Breast epithelium (tissue), 3 donors: ENCODE results near the gene PCSK5.

Experiments used
- POLR2AphosphoS5 ChIP-seq, 3 donors: sonication (generic); formaldehyde crosslinking; IDR thresholded peaks; one replicate each; pipeline ENCODE4 v1.6.1; 2017; ENCODE audit warnings: antibody characterized with exemption in 3 of 3
- TF ChIP-seq, protein P1 (sequence below), 3 donors: fragments of 450-650 bp; IDR thresholded peaks; one replicate each; pipeline ENCODE4 v1.5.1; 2016 to 2017; ENCODE audit warnings: antibody characterized with exemption in 3 of 3, mild to moderate bottlenecking in 3 of 3, moderate library complexity in 3 of 3

DNA sequence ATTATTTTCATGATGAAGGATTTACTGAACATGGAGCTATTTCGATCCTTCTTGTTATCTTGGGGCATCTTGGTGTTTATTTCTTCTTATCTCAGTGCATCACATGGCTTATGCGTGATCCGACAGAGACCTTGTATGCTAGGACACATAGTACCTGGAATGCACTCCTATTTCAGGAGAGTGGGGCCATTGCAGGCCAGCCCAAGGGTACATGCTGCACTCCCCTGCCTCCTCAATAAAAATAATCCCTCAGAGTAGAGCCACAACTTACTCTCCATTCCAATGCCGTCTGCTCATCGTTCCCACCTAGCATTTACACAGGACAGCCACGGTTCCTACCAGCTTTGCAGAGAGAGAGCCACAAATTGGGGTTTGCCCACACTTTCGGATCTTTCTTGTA is 43.5 kb downstream of the PCSK5 start:
- TF ChIP-seq, protein P1, sequence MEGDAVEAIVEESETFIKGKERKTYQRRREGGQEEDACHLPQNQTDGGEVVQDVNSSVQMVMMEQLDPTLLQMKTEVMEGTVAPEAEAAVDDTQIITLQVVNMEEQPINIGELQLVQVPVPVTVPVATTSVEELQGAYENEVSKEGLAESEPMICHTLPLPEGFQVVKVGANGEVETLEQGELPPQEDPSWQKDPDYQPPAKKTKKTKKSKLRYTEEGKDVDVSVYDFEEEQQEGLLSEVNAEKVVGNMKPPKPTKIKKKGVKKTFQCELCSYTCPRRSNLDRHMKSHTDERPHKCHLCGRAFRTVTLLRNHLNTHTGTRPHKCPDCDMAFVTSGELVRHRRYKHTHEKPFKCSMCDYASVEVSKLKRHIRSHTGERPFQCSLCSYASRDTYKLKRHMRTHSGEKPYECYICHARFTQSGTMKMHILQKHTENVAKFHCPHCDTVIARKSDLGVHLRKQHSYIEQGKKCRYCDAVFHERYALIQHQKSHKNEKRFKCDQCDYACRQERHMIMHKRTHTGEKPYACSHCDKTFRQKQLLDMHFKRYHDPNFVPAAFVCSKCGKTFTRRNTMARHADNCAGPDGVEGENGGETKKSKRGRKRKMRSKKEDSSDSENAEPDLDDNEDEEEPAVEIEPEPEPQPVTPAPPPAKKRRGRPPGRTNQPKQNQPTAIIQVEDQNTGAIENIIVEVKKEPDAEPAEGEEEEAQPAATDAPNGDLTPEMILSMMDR (IDR thresholded peaks at IDR 0.05) = no peak
- TF ChIP-seq POLR2AphosphoS5 (IDR thresholded peaks at IDR 0.05) = no peak
